ENCODE results near the gene KCNJ5.

Gene KCNJ5

GRCh38 chr11:128895526-128895925 lies 4.4 kb downstream of the KCNJ5 start:
- no peak for DNase-seq (ENCODE audit: low spot score)

- no peak for DNase-seq (ENCODE audit: low spot score)
These were observed 5.2 kb downstream of the KCNJ5 start for GRCh38 chr11:128896356-128896755.

GRCh38 chr11:128897826-128898225 lies 6.7 kb downstream of the KCNJ5 start:
- no peak for DNase-seq (ENCODE audit: low spot score)

- no peak for DNase-seq (ENCODE audit: low spot score)
These were observed 7.6 kb downstream of the KCNJ5 start for GRCh38 chr11:128898580-128899344.

GRCh38 chr11:128900468-128900867 lies 9.3 kb downstream of the KCNJ5 start:
- DNase-seq (ENCODE audit: low spot score): no peak

- no peak for DNase-seq (ENCODE audit: low spot score)
These were observed 10.7 kb downstream of the KCNJ5 start for GRCh38 chr11:128901653-128902514.

- no peak for DNase-seq (ENCODE audit: low spot score)
These were observed 11.4 kb downstream of the KCNJ5 start for GRCh38 chr11:128902515-128903066.

- DNase-seq (ENCODE audit: low spot score): no peak
These were observed 12.3 kb downstream of the KCNJ5 start for GRCh38 chr11:128903248-128904061.

GRCh38 chr11:128904303-128904655 lies 13.1 kb downstream of the KCNJ5 start:
- DNase-seq (ENCODE audit: low spot score): no peak

GRCh38 chr11:128904656-128905344 lies 13.6 kb downstream of the KCNJ5 start:
- no peak for DNase-seq (ENCODE audit: low spot score)

GRCh38 chr11:128905345-128906184 lies 14.4 kb downstream of the KCNJ5 start:
- DNase-seq (ENCODE audit: low spot score): peak; percentile 37

- DNase-seq (ENCODE audit: low spot score): no peak
These were observed 15.3 kb downstream of the KCNJ5 start for GRCh38 chr11:128906185-128907050.

- no peak for DNase-seq (ENCODE audit: low spot score)
These were observed 16.4 kb downstream of the KCNJ5 start for GRCh38 chr11:128907585-128907984.

- no peak for DNase-seq (ENCODE audit: low spot score)
These were observed 17.5 kb downstream of the KCNJ5 start for GRCh38 chr11:128908391-128909246.

- DNase-seq (ENCODE audit: low spot score): no peak
These were observed 18.4 kb downstream of the KCNJ5 start for GRCh38 chr11:128909438-128910125.

GRCh38 chr11:128910576-128910975 lies 19.4 kb downstream of the KCNJ5 start:
- no peak for DNase-seq (ENCODE audit: low spot score)

GRCh38 chr11:128911239-128911638 lies 20.1 kb downstream of the KCNJ5 start:
- no peak for DNase-seq (ENCODE audit: low spot score)

GRCh38 chr11:128911701-128912100 lies 20.5 kb downstream of the KCNJ5 start:
- DNase-seq (ENCODE audit: low spot score): no peak

All from CD4-positive, alpha-beta T cell treated with Interleukin-15 for 4 hours (primary cell).